ENCODE results near the gene LGSN. TPM values are rescaled to one million over a fixed set of nuclear protein-coding genes. Genes with fewer than 3 reads are reported as not detected.
A peak's percentile ranks its signal among the peaks of the same experiment; 100 is the strongest.
"Not testable (repeated sequence)": the region's sequence is repeated elsewhere in the genome, so short reads cannot be mapped to it uniquely, and the experiment has no call there.

LGSN gene, protein sequence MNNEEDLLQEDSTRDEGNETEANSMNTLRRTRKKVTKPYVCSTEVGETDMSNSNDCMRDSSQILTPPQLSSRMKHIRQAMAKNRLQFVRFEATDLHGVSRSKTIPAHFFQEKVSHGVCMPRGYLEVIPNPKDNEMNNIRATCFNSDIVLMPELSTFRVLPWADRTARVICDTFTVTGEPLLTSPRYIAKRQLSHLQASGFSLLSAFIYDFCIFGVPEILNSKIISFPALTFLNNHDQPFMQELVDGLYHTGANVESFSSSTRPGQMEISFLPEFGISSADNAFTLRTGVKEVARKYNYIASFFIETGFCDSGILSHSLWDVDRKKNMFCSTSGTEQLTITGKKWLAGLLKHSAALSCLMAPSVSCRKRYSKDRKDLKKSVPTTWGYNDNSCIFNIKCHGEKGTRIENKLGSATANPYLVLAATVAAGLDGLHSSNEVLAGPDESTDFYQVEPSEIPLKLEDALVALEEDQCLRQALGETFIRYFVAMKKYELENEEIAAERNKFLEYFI
- total RNA-seq, result under 1 TPM in 1 of 4 donors, not detected in 3; 0.30 TPM

DNA sequence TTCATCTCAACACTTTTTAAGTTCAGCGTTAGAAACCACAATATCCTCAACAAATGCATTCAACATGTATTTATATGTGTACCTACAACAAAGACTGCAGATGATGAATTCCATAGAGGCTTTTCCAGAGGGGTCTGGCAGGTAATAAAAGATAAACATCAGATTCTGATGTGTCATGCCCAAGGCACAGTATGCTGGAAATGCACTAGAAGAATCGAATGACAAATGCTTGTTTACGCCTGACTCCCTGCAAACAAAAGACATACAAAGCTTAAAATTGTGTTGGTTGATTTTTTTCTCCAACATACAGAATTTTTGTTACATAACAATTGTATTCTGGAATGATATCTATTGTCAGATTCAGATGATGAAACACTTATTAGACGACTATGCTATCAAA is at the start of gene LGSN:
TSS of gene LGSN (minus strand) at position 45 of the 400 bp plus-strand sequence. CDS start at position 5, 40 bp downstream.
- Histone ChIP-seq H3K27ac (no peak within 1 kb of the TSS), H3K4me3 (no peak within 1 kb of the TSS), H3K9me3 (no peaks in the 10 kb centered on the region), H3K36me3 (no peaks in the 10 kb centered on the region), H3K27me3 (peaks cover 3% of the 10 kb centered on the region), H3K4me1 (no peaks in the 10 kb centered on the region)
- DNase-seq (ENCODE audit: low spot score in 2 of 2), result no peak
- TF ChIP-seq EP300 (IDR thresholded peaks at IDR 0.05) (no peak), POLR2A (IDR thresholded peaks at IDR 0.05) (no peak), POLR2AphosphoS5 (IDR thresholded peaks at IDR 0.05) (no peak)
- TF ChIP-seq, protein P1, sequence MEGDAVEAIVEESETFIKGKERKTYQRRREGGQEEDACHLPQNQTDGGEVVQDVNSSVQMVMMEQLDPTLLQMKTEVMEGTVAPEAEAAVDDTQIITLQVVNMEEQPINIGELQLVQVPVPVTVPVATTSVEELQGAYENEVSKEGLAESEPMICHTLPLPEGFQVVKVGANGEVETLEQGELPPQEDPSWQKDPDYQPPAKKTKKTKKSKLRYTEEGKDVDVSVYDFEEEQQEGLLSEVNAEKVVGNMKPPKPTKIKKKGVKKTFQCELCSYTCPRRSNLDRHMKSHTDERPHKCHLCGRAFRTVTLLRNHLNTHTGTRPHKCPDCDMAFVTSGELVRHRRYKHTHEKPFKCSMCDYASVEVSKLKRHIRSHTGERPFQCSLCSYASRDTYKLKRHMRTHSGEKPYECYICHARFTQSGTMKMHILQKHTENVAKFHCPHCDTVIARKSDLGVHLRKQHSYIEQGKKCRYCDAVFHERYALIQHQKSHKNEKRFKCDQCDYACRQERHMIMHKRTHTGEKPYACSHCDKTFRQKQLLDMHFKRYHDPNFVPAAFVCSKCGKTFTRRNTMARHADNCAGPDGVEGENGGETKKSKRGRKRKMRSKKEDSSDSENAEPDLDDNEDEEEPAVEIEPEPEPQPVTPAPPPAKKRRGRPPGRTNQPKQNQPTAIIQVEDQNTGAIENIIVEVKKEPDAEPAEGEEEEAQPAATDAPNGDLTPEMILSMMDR (IDR thresholded peaks at IDR 0.05), result no peak
- WGBS, result 60% methylated on average over 4 of the region's 4 CpGs

DNA sequence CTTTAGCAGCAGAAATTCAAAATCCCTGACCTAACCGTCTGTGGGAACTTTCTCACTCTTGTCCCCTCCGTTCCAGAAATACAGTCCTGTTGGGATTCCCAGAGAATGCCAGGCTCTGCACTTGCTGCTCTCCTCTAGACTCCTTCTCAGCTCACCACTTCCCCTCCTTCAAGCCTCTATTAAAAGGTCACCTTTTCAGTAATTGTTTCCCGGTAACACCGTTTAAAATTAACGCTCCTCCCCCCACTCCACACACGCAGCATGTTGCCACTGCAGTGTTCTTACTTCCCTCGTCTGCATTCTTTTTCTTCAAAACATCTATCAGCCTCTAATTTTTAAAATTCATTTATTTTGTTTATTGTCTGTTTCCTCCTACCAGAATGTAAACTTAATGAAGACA is 48.6 kb upstream of the LGSN start:
- peaks cover 5% of the 10 kb centered on the region for H3K9me3 ChIP-seq
- no peak for DNase-seq (ENCODE audit: low spot score in 2 of 2)
- no peak for TF ChIP-seq EP300 (IDR thresholded peaks at IDR 0.05)
- no peak for TF ChIP-seq POLR2A (IDR thresholded peaks at IDR 0.05)
- TF ChIP-seq, protein P1 (IDR thresholded peaks at IDR 0.05), result no peak
- H3K36me3 ChIP-seq, result no peaks in the 10 kb centered on the region
- H3K4me3 ChIP-seq, result no peak overlapping the region
- H3K27me3 ChIP-seq, result no peaks in the 10 kb centered on the region
- H3K27ac ChIP-seq, result no peak overlapping the region
- 73% methylated on average over 7 of the region's 7 CpGs for WGBS
- no peaks in the 10 kb centered on the region for H3K4me1 ChIP-seq

DNA sequence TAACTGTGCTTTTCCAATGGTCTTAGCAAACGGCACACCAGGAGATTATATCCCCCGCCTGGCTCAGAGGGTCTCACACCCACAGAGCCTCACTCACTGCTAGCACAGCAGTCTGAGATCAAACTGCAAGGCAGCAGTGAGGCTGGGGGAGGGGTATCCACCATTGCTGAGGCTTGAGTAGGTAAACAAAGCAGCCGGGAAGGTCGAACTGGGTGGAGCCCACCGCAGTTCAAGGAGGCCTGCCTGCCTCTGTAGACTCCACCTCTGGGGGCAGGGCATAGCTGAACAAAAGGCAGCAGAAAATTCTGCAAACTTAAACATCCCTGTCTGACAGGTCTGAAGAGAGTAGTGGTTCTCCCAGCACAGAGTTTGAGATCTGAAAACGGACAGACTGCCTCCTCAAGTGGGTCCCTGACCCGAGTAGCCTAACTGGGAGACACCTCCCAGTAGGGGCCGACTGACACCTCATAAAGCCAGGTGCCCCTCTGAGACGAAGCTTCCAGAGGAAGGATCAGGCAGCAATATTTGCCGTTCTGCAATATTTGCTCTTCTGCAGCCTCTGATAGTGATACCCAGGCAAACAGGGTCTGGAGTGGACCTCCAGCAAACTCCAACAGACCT is 42.8 kb upstream of the LGSN start:
- not testable (repeated sequence) for H3K27me3 ChIP-seq; DNase-seq (ENCODE audit: low spot score in 2 of 2); H3K36me3 ChIP-seq; H3K4me1 ChIP-seq; H3K4me3 ChIP-seq; H3K27ac ChIP-seq
- WGBS, result 84% methylated on average over 5 of the region's 10 CpGs
- peaks cover 14% of the 10 kb centered on the region for H3K9me3 ChIP-seq

DNA sequence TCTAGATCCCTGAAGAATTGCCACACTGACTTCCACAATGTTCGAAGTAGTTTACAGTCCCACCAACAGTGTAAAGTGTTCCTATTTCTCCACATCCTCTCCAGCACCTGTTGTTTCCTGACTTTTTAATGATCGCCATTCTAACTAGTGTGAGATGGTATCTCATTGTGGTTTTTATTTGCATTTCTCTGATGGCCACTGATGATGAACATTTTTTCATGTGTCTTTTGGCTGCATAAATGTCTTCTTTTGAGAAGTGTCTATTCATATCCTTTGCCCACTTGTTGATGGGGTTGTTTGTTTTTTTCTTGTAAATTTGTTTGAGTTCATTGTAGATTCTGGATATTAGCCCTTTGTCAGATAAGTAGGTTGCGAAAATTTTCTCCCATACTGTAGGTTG is 37.6 kb upstream of the LGSN start:
- not testable (repeated sequence) for H3K36me3 ChIP-seq; H3K27me3 ChIP-seq; DNase-seq (ENCODE audit: low spot score in 2 of 2); H3K4me3 ChIP-seq; H3K9me3 ChIP-seq; H3K27ac ChIP-seq; H3K4me1 ChIP-seq
- 94% methylated on average over 3 of the region's 3 CpGs for WGBS

DNA sequence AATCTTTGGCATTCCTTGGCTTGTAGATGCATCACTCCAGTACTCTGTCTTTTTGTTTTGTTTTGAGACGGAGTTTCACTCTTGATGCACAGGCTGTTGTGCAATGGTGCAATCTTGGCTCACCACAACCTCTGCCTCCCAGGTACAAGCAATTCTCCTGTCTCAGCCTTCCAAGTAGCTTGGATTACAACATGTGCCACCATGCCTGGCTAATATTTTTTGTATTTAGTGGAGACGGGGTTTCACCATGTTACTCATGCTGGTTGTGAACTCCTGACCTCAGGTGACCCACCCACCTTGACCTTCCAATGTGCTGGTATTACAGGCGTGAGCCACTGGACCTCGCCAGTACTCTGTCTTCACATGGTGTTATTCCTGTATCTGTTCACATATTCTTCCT is 35.8 kb upstream of the LGSN start:
- H3K36me3 ChIP-seq, result no peaks in the 10 kb centered on the region
- H3K4me3 ChIP-seq, result no peak overlapping the region
- no peaks in the 10 kb centered on the region for H3K9me3 ChIP-seq
- no peak for DNase-seq (ENCODE audit: low spot score in 2 of 2)
- 67% methylated on average over 4 of the region's 4 CpGs for WGBS
- no peaks in the 10 kb centered on the region for H3K4me1 ChIP-seq
- H3K27ac ChIP-seq, result no peak overlapping the region
- no peaks in the 10 kb centered on the region for H3K27me3 ChIP-seq
- TF ChIP-seq POLR2AphosphoS5 (IDR thresholded peaks at IDR 0.05) (no peak), POLR2A (IDR thresholded peaks at IDR 0.05) (no peak)

DNA sequence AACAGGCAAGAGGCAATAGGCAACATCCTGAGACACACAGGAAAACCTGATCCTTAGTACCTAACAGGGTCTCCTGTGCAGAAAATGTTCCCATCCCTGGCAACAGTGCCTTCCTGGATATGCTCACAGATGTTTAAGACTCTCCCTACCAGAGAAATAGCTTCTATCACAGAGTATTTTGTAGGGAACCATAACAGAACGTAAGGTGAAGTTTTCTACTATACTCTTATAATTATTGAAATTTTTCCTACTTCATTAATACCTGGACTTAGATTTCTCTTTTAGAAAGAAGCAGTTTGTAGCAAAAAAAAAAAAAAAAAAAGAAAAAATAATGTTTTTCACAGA is 33.5 kb upstream of the LGSN start:
- H3K36me3 ChIP-seq, result no peaks in the 10 kb centered on the region
- no peak for DNase-seq (ENCODE audit: low spot score in 2 of 2)
- WGBS, result 74% methylated on average over 1 of the region's 1 CpG
- H3K27me3 ChIP-seq, result no peaks in the 10 kb centered on the region
- no peak overlapping the region for H3K27ac ChIP-seq
- no peak overlapping the region for H3K4me3 ChIP-seq
- H3K4me1 ChIP-seq, result no peaks in the 10 kb centered on the region
- TF ChIP-seq POLR2AphosphoS5 (IDR thresholded peaks at IDR 0.05), result no peak
- H3K9me3 ChIP-seq, result no peaks in the 10 kb centered on the region

DNA sequence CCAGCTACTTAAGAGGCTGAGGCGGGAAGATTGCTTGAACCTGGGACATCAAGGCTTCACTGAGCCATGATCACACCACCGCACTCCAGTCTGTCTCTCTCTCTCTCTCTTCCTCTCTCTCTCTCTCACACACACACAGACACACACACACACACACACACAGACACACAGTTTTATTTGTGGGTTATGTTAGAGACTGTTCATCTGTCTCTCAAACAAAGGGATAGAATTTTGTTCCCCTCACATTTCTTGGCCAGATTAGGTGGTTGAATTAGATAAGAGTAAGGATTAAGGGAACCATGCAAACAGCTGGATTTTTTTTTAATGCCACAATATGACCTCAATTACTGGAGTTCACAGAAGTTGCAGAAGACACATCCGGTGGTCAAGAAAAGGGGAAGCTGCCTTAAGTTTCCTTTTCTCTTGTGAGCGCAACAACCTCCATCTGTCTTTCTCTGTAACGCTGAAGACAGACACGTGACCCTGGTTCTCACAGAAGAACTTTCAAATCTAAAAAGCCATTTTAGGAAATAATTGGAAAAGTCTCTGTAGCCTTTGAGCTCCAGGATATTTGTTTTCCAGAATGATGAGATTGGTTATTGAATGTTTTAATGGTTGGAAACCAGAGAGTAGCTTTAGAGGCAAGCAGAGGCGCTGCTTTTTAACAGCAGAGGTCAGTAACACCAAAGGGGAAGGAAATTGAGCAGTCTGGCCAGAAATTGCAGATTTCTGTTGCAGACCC is 32.9 kb upstream of the LGSN start:
- no peak for DNase-seq (ENCODE audit: low spot score in 2 of 2)
- H3K27me3 ChIP-seq, result no peaks in the 10 kb centered on the region
- no peaks in the 10 kb centered on the region for H3K9me3 ChIP-seq
- no peak overlapping the region for H3K4me3 ChIP-seq
- WGBS, result 57% methylated on average over 7 of the region's 7 CpGs
- H3K27ac ChIP-seq, result no peak overlapping the region
- no peaks in the 10 kb centered on the region for H3K4me1 ChIP-seq
- H3K36me3 ChIP-seq, result no peaks in the 10 kb centered on the region
- TF ChIP-seq EP300 (IDR thresholded peaks at IDR 0.05), result no peak
- TF ChIP-seq, protein P1 (IDR thresholded peaks at IDR 0.05), result peak in 1 of 2 donors; percentile 31
